ENCODE data around the gene CBX3. TPM values are rescaled to one million over a fixed set of nuclear protein-coding genes. Genes with fewer than 3 reads are reported as not detected.

CBX3 gene
- total RNA-seq, 3 donors from 2014 or later (not counting 1 experiment from before 2014, with no cell fraction given) = 103 to 126 (median 109) TPM

DNA sequence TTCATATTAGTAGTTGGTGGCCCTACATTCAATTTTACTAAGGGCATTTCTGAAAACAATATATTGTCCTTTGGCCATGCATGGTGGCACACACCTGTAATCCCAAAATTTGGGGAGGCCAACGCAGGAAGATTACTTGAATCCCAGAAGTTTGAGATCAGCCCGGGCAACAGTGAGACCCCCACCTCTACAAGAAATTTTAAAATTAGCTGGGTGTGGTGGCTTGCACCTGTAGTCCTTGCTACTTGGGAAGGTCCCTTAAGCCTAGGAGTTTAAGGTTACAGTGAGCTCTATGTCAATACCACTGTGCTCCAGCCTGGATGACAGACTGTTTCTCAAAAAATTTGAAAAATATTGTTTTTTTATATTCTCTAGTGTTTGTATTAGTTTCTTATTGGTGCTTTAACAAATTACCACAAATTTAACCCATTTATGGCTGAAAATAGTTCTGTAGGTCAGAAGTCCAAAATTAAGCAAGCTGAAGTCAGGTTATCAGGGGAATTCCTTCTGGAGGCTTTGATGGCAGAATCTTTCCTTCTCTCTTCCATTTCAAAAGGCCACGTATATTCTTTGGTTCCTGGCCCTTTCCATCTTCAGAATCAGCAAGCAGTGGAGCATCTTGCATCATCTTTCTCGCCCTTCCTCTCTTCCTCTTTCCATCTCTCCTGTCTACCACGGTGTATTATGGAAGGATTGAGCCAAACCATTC lies 12.4 kb downstream of the CBX3 start:
- ATAC-seq (no peak), DNase-seq (no peak)
- Histone ChIP-seq H3K9me3 (ENCODE audit: control insufficient read depth, insufficient read depth, low read length) (no peaks in the 10 kb centered on the region), H3K4me3 (ENCODE audit: low read length) (no peak overlapping the region), H3K4me1 (ENCODE audit: control insufficient read depth, insufficient read depth, low read length) (no peaks in the 10 kb centered on the region), H3K27ac (ENCODE audit: low read length) (no peak overlapping the region), H3K36me3 (ENCODE audit: control insufficient read depth, insufficient read depth, low read length) (peaks cover 40% of the 10 kb centered on the region), H3K27me3 (ENCODE audit: control insufficient read depth, insufficient read depth, low read length) (no peaks in the 10 kb centered on the region)
- peak overlapping the region; percentile 19 to 24 for H3K27ac Mint-ChIP-seq
- H3K36me3 Mint-ChIP-seq = no peaks in the 10 kb centered on the region
- WGBS (ENCODE audit: insufficient coverage) = 97% methylated on average over 3 of the region's 5 CpGs
- no peaks in the 10 kb centered on the region for H3K9me3 Mint-ChIP-seq
- intact Hi-C loops (cut with micrococcal nuclease) = no loop called here
- no peaks in the 10 kb centered on the region for H3K27me3 Mint-ChIP-seq (ENCODE audit: low read depth in 2 of 2)
- H3K4me3 Mint-ChIP-seq = no peak overlapping the region
- peaks cover 5 to 14% of the 10 kb centered on the region in 2 donors for H3K4me1 Mint-ChIP-seq
- TF ChIP-seq, protein P1, sequence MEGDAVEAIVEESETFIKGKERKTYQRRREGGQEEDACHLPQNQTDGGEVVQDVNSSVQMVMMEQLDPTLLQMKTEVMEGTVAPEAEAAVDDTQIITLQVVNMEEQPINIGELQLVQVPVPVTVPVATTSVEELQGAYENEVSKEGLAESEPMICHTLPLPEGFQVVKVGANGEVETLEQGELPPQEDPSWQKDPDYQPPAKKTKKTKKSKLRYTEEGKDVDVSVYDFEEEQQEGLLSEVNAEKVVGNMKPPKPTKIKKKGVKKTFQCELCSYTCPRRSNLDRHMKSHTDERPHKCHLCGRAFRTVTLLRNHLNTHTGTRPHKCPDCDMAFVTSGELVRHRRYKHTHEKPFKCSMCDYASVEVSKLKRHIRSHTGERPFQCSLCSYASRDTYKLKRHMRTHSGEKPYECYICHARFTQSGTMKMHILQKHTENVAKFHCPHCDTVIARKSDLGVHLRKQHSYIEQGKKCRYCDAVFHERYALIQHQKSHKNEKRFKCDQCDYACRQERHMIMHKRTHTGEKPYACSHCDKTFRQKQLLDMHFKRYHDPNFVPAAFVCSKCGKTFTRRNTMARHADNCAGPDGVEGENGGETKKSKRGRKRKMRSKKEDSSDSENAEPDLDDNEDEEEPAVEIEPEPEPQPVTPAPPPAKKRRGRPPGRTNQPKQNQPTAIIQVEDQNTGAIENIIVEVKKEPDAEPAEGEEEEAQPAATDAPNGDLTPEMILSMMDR (IDR thresholded peaks at IDR 0.05) = no peak

DNA sequence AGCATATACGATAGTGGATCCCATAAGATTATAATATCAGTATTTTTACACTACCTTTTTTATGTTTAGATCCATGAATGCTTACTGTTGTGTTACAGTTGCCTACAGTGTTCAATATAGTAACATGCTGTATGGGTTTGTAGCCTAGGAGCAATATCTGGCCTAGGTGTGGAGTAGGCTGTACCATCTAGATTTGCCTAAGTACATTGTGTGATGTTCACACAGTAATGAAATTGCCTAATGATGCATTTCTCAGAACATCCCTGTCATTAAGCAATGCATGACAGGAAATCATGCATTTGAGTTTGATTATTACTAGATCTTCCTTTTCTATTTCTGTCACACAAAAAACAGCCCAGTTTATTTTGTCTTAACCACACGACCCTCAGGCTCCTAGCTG lies 14.5 kb downstream of the CBX3 start:
- H3K36me3 Mint-ChIP-seq = no peaks in the 10 kb centered on the region
- Histone ChIP-seq H3K4me1 (ENCODE audit: control insufficient read depth, insufficient read depth, low read length) (no peaks in the 10 kb centered on the region), H3K27me3 (ENCODE audit: control insufficient read depth, insufficient read depth, low read length) (no peaks in the 10 kb centered on the region), H3K36me3 (ENCODE audit: control insufficient read depth, insufficient read depth, low read length) (peaks cover 20% of the 10 kb centered on the region), H3K27ac (ENCODE audit: low read length) (no peak overlapping the region), H3K9me3 (ENCODE audit: control insufficient read depth, insufficient read depth, low read length) (no peaks in the 10 kb centered on the region), H3K4me3 (ENCODE audit: low read length) (no peak overlapping the region)
- H3K27ac Mint-ChIP-seq = no peak overlapping the region
- no CpG with 5 or more reads among the region's 2 CpGs for WGBS (ENCODE audit: insufficient coverage)
- H3K4me1 Mint-ChIP-seq = peaks cover 0 to 4% of the 10 kb centered on the region in 2 donors
- TF ChIP-seq, protein P1 (IDR thresholded peaks at IDR 0.05) = no peak
- no peaks in the 10 kb centered on the region for H3K9me3 Mint-ChIP-seq
- H3K4me3 Mint-ChIP-seq = no peak overlapping the region
- H3K27me3 Mint-ChIP-seq (ENCODE audit: low read depth in 2 of 2) = peaks cover 0 to 8% of the 10 kb centered on the region in 2 donors
- no peak for DNase-seq
- intact Hi-C loops (cut with micrococcal nuclease) = no loop called here
- ATAC-seq = no peak

DNA sequence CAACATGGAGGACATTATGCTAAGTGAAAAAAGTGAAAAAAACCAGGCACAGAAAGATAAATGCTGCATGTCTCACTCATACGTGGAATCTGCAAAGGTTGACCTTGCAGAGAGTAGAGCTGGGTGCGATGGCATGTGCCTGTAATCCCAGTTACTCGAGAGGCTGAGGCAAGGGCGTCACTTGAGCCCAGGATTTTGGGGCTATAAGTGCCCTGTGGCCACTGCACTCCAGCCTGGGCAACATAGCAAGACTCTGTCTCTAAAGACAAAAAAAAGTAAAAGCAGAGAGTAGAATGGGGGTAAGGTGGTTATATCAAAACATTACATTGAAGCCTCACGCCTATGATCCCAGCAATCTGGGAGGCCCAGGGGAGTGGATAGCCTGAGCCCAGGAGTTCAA lies 22.8 kb downstream of the CBX3 start:
- WGBS (ENCODE audit: insufficient coverage) = 91% methylated on average over 5 of the region's 5 CpGs
- no peak overlapping the region for H3K4me3 Mint-ChIP-seq

More for the DNA sequence above, 22.8 kb downstream of the CBX3 start:
- no peak overlapping the region for H3K27ac ChIP-seq (ENCODE audit: low read length)
- ATAC-seq (no peak), DNase-seq (no peak)
- H3K9me3 Mint-ChIP-seq = no peaks in the 10 kb centered on the region
- H3K27ac Mint-ChIP-seq = no peak overlapping the region
- peaks cover 3% of the 10 kb centered on the region for H3K27me3 ChIP-seq (ENCODE audit: control insufficient read depth, insufficient read depth, low read length)
- intact Hi-C loops (cut with micrococcal nuclease) = no loop called here
- H3K4me1 ChIP-seq (ENCODE audit: control insufficient read depth, insufficient read depth, low read length) = no peaks in the 10 kb centered on the region
- H3K4me1 Mint-ChIP-seq = no peaks in the 10 kb centered on the region
- H3K27me3 Mint-ChIP-seq (ENCODE audit: low read depth in 2 of 2) = peaks cover 8 to 11% of the 10 kb centered on the region in 2 donors
- H3K4me3 ChIP-seq (ENCODE audit: low read length) = no peak overlapping the region
- no peaks in the 10 kb centered on the region for H3K9me3 ChIP-seq (ENCODE audit: control insufficient read depth, insufficient read depth, low read length)
- TF ChIP-seq, protein P1 (IDR thresholded peaks at IDR 0.05) = no peak
- no peaks in the 10 kb centered on the region for H3K36me3 Mint-ChIP-seq
- no peaks in the 10 kb centered on the region for H3K36me3 ChIP-seq (ENCODE audit: control insufficient read depth, insufficient read depth, low read length)

Measured in natural killer cell (primary cell).